Measurements from ENCODE around the gene SORL1. TPM values are rescaled to one million over a fixed set of nuclear protein-coding genes. Genes with fewer than 3 reads are reported as not detected.

The SORL1 gene
- total and polyA plus RNA-seq, 9 of the 15 experiments (the other 6 are each of a cell fraction or from before 2014, with no cell fraction given) = 0.01 to 0.66 TPM; not detected in 7

DNA sequence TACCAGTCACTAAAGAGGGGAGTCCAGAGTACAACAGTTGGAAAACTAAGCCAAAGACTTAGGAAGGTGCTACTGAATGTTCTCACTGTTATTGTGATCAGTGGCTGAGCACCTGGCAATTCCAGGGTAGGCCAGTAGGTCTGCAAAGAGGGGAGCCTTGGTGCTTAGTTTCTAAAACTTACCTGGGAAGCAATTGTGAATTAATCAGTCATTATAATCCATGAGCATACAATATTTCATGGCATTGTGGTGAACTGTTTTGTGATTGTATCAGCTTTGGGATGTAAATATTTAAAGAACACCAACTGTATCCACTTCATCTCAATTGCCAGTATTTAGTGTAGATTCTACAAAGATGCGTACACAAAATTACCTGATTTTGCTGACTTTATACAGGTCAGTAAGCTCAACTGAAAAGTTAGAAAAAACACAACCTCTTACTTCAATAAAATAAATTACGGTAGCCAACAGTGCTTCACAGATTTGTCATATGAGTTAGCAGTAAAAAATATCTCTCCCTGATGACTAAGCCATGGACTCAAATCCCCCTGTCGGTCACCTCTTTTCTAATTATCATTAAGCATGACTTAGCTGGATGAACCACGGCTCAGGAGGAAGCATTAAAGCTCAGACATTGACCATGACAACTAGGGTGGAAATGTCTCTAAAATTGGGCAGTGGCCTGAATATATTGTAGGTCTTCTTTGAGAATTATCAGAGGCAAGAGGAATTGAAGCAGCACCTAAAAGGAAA lies 30.8 kb upstream of the SORL1 start:
- ATAC-seq (no peak), FAIRE-seq (no peak), DNase-seq (ENCODE audit: extremely low read depth in 1 of 4, low spot score in 3 of 4) (peak in 3 of 4 experiments; percentile 5 to 19 (median 17))
- intact Hi-C loops (cut with micrococcal nuclease) = no loop called here
- Histone ChIP-seq H3K9me1 (ENCODE audit: control insufficient read depth, insufficient read depth, low read length) (no peaks in the 10 kb centered on the region), H3K27ac (ENCODE audit: extremely low read depth, low read depth, low read length) (no peak overlapping the region), H3K4me2 (ENCODE audit: insufficient read depth, low read length) (no peak overlapping the region), H2AFZ (ENCODE audit: low read depth, low read length) (no peak overlapping the region), H4K20me1 (replicated peaks; ENCODE audit: control insufficient read depth, insufficient read depth, low read length) (no peaks in the 10 kb centered on the region), H3K9me3 (replicated peaks; ENCODE audit: control insufficient read depth, insufficient read depth, low read depth, low read length) (no peaks in the 10 kb centered on the region), H3K4me3 (no peak overlapping the region), H3K4me1 (replicated peaks in 1 of 2; ENCODE audit: control insufficient read depth in 2 of 2, insufficient read depth in 2 of 2, low read length in 2 of 2) (no peaks in the 10 kb centered on the region; a peak in 1 of 5 replicates), H3K27me3 (ENCODE audit: control insufficient read depth in 2 of 2, insufficient read depth in 2 of 2, low read length in 2 of 2) (peaks cover 0 to 5% of the 10 kb centered on the region in 2 experiments; a peak in 2 of 5 replicates), H3K79me2 (ENCODE audit: control insufficient read depth, insufficient read depth, low read length) (no peaks in the 10 kb centered on the region), H3K36me3 (ENCODE audit: control insufficient read depth, insufficient read depth, low read length) (no peaks in the 10 kb centered on the region), H3K9ac (ENCODE audit: insufficient read depth in 1 of 2, low read depth in 2 of 2, low read length in 2 of 2) (no peak overlapping the region)
- BruUV-seq (replicated peaks) = no TSS peak
- POLR2A ChIA-PET = interaction anchor here (0.6 kb wide), 1 partner anchor 331 kb away, joined by 3 read pairs; no protein-coding TSS in a partner anchor
- CTCF ChIA-PET (ENCODE audit: low intra/inter-chr PET ratio) = no interaction called here
- in situ Hi-C loops (cut with MboI) = no loop called here
- WGBS (ENCODE audit: insufficient coverage, low coverage, missing lambda C conversion rate) = 2% methylated on average over 4 of the region's 4 CpGs
- TF ChIP-seq, protein P1, sequence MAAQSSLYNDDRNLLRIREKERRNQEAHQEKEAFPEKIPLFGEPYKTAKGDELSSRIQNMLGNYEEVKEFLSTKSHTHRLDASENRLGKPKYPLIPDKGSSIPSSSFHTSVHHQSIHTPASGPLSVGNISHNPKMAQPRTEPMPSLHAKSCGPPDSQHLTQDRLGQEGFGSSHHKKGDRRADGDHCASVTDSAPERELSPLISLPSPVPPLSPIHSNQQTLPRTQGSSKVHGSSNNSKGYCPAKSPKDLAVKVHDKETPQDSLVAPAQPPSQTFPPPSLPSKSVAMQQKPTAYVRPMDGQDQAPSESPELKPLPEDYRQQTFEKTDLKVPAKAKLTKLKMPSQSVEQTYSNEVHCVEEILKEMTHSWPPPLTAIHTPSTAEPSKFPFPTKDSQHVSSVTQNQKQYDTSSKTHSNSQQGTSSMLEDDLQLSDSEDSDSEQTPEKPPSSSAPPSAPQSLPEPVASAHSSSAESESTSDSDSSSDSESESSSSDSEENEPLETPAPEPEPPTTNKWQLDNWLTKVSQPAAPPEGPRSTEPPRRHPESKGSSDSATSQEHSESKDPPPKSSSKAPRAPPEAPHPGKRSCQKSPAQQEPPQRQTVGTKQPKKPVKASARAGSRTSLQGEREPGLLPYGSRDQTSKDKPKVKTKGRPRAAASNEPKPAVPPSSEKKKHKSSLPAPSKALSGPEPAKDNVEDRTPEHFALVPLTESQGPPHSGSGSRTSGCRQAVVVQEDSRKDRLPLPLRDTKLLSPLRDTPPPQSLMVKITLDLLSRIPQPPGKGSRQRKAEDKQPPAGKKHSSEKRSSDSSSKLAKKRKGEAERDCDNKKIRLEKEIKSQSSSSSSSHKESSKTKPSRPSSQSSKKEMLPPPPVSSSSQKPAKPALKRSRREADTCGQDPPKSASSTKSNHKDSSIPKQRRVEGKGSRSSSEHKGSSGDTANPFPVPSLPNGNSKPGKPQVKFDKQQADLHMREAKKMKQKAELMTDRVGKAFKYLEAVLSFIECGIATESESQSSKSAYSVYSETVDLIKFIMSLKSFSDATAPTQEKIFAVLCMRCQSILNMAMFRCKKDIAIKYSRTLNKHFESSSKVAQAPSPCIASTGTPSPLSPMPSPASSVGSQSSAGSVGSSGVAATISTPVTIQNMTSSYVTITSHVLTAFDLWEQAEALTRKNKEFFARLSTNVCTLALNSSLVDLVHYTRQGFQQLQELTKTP (IDR thresholded peaks at IDR 0.05; ENCODE audit: low read depth in 1 of 2, partially characterized antibody in 2 of 2) = no peak
- TF ChIP-seq, protein P2, sequence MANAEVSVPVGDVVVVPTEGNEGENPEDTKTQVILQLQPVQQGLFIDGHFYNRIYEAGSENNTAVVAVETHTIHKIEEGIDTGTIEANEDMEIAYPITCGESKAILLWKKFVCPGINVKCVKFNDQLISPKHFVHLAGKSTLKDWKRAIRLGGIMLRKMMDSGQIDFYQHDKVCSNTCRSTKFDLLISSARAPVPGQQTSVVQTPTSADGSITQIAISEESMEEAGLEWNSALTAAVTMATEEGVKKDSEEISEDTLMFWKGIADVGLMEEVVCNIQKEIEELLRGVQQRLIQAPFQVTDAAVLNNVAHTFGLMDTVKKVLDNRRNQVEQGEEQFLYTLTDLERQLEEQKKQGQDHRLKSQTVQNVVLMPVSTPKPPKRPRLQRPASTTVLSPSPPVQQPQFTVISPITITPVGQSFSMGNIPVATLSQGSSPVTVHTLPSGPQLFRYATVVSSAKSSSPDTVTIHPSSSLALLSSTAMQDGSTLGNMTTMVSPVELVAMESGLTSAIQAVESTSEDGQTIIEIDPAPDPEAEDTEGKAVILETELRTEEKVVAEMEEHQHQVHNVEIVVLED (CRISPR knock-in tag; IDR thresholded peaks at IDR 0.05) = no peak
- TF ChIP-seq HSF4 (CRISPR knock-in tag; IDR thresholded peaks at IDR 0.05; ENCODE audit: borderline replicate concordance) (no peak), ILF3 (IDR thresholded peaks at IDR 0.05; ENCODE audit: borderline replicate concordance) (no peak), ZNF274 (IDR thresholded peaks at IDR 0.05; ENCODE audit: borderline replicate concordance, low read depth, low read length) (no peak), RNF2 (IDR thresholded peaks at IDR 0.05) (no peak), MED1 (CRISPR knock-in tag; IDR thresholded peaks at IDR 0.05; ENCODE audit: borderline replicate concordance) (no peak), ZNF134 (CRISPR knock-in tag; conservative IDR thresholded peaks at IDR 0.05) (no peak), BMI1 (IDR thresholded peaks at IDR 0.05; ENCODE audit: low read length) (no peak)
- TF ChIP-seq, protein P3, sequence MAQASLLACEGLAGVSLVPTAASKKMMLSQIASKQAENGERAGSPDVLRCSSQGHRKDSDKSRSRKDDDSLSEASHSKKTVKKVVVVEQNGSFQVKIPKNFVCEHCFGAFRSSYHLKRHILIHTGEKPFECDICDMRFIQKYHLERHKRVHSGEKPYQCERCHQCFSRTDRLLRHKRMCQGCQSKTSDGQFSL (CRISPR knock-in tag; IDR thresholded peaks at IDR 0.05) = no peak
- TF ChIP-seq, protein P3 (tag; IDR thresholded peaks at IDR 0.05) = no peak
- TF ChIP-seq, protein P4, sequence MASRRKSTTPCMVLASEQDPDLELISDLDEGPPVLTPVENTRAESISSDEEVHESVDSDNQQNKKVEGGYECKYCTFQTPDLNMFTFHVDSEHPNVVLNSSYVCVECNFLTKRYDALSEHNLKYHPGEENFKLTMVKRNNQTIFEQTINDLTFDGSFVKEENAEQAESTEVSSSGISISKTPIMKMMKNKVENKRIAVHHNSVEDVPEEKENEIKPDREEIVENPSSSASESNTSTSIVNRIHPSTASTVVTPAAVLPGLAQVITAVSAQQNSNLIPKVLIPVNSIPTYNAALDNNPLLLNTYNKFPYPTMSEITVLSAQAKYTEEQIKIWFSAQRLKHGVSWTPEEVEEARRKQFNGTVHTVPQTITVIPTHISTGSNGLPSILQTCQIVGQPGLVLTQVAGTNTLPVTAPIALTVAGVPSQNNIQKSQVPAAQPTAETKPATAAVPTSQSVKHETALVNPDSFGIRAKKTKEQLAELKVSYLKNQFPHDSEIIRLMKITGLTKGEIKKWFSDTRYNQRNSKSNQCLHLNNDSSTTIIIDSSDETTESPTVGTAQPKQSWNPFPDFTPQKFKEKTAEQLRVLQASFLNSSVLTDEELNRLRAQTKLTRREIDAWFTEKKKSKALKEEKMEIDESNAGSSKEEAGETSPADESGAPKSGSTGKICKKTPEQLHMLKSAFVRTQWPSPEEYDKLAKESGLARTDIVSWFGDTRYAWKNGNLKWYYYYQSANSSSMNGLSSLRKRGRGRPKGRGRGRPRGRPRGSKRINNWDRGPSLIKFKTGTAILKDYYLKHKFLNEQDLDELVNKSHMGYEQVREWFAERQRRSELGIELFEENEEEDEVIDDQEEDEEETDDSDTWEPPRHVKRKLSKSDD (conservative IDR thresholded peaks at IDR 0.05; ENCODE audit: low read length) = no peak
